NCI-H748 treated with DMSO at 0.1 percent for 48 hours (cell line): Measurements from ENCODE around the gene AHNAK.
A peak's percentile ranks its signal among the peaks of the same experiment; 100 is the strongest.
"Not testable (repeated sequence)": the region's sequence is repeated elsewhere in the genome, so short reads cannot be mapped to it uniquely, and the experiment has no call there.

Experiments used
- DNase-seq: peaks from one replicate; lab custom pipeline; 2025; lab: John Stamatoyannopoulos, UW

The AHNAK gene

GRCh38 chr11:62457478-62457877 is 89.1 kb downstream of the AHNAK start:
- no peak for DNase-seq

GRCh38 chr11:62456630-62457029 is 90.0 kb downstream of the AHNAK start:
- no peak for DNase-seq

GRCh38 chr11:62452839-62453468 is 93.7 kb downstream of the AHNAK start:
- DNase-seq: no peak

GRCh38 chr11:62452261-62452660 is 94.3 kb downstream of the AHNAK start:
- DNase-seq: no peak

GRCh38 chr11:62451241-62451621 is 95.4 kb downstream of the AHNAK start:
- no peak for DNase-seq

GRCh38 chr11:62450543-62451240 is 95.9 kb downstream of the AHNAK start:
- DNase-seq: no peak

GRCh38 chr11:62449912-62450311 is 96.7 kb downstream of the AHNAK start:
- DNase-seq: not testable (repeated sequence)

- DNase-seq: no peak
Observed at GRCh38 chr11:62449451-62449851, 97.2 kb downstream of the AHNAK start.

GRCh38 chr11:62446091-62446490 is 100.5 kb downstream of the AHNAK start:
- DNase-seq: no peak

- no peak for DNase-seq
Observed at GRCh38 chr11:62445314-62445740, 101.3 kb downstream of the AHNAK start.

- no peak for DNase-seq
Observed at GRCh38 chr11:62444835-62445234, 101.8 kb downstream of the AHNAK start.

- peak; percentile 14 for DNase-seq
Observed at GRCh38 chr11:62444236-62444833, 102.3 kb downstream of the AHNAK start.

GRCh38 chr11:62443390-62444235 is 103.0 kb downstream of the AHNAK start:
- no peak for DNase-seq

- no peak for DNase-seq
Observed at GRCh38 chr11:62439785-62440602, 106.6 kb downstream of the AHNAK start.

GRCh38 chr11:62438641-62439040 is 108.0 kb downstream of the AHNAK start:
- no peak for DNase-seq

GRCh38 chr11:62437616-62438015 is 109.0 kb downstream of the AHNAK start:
- no peak for DNase-seq

- DNase-seq: no peak
Observed at GRCh38 chr11:62435846-62436660, 110.6 kb downstream of the AHNAK start.

GRCh38 chr11:62433904-62434276 is 112.7 kb downstream of the AHNAK start:
- DNase-seq: no peak

GRCh38 chr11:62433141-62433903 is 113.3 kb downstream of the AHNAK start:
- DNase-seq: no peak

GRCh38 chr11:62432695-62433094 is 113.9 kb downstream of the AHNAK start:
- no peak for DNase-seq
